AG04450 (cell line): ENCODE results near the gene ZKSCAN1. TPM values are rescaled to one million over a fixed set of nuclear protein-coding genes. Genes with fewer than 3 reads are reported as not detected.

ENCODE experiments used
- CTCF ChIA-PET: fragments of 300-600, 350-600 bp; formaldehyde crosslinking; extraction: SDS; loops from one replicate; lab custom pipeline; 2022; ENCODE audit warnings: antibody characterized with exemption, inconsistent platforms; lab: Charles Lee
- POLR2A ChIA-PET: fragments of 350-600 bp; formaldehyde crosslinking; extraction: SDS; loops from one replicate; lab custom pipeline; 2021; ENCODE audit warnings: antibody characterized with exemption, inconsistent platforms; lab: Yijun Ruan, JAX
- DNase-seq: peaks from one replicate; pipeline ENCODE4 v3.0.0-alpha.2; 2011; ENCODE audit warnings: low read depth, low spot score
- H3K27ac ChIP-seq: one replicate; pipeline ENCODE4 v1.5.1; 2012; ENCODE audit warnings: low read depth, low read length, control low read depth
- H3K27me3 ChIP-seq: one replicate; pipeline ENCODE4 v1.6.0; 2012; ENCODE audit warnings: low read length; ENCODE audit not compliant: control insufficient read depth, insufficient read depth
- H3K4me3 ChIP-seq: 2 replicates; pipeline ENCODE4 v1.5.1; 2011; ENCODE audit warnings: mild to moderate bottlenecking, low read depth, low read length, control low read depth
- H3K9me3 ChIP-seq: 2 replicates; pipeline ENCODE4 v1.5.1; 2012; ENCODE audit warnings: low read length; ENCODE audit not compliant: control insufficient read depth, insufficient read depth
- polyA plus RNA-seq: library from polyadenylated mRNA; depleted of rRNA; stranded (reverse); fragments of >200 nt; gene quantifications from 2 replicates; pipeline ENCODE4 v1.2.3, GENCODE V29; 2011
- TF ChIP-seq, protein P1 (sequence below): IDR thresholded peaks from 2 replicates; pipeline ENCODE4 v1.5.1; 2011; ENCODE audit warnings: low read depth, low read length, control low read depth, inconsistent platforms

Gene ZKSCAN1
- polyA plus RNA-seq, 1 experiment = 42.7 TPM

DNA sequence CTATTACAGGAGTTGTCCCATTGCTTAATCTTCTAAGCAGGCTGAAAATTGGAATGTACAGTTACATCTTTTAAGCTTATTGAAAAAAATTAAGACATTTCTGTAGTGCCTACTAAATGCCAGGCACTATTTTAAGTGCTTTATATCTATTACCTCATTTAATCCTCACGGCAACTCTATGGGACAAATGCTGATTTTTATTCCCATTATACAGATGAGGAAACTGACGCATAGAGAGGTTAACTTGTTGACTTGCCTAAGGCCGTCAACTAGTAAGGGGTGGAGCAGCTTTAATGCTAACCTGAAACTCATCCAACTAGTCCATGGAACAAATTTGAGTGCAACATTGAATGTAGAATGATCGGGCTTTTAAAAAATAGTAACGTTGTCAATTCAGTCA lies 2.5 kb downstream of the ZKSCAN1 start:
- POLR2A ChIA-PET = interaction anchor here (0.6 kb wide), 1 partner anchor 1100 kb away, joined by 4 read pairs; no protein-coding TSS in a partner anchor
- CTCF ChIA-PET = interaction anchor here (0.8 to 2.0 kb wide), 5 partner anchors 24 to 68 kb away, joined by 3 to 8 read pairs (median 5); no protein-coding TSS in a partner anchor
- Histone ChIP-seq H3K27ac (no peak overlapping the region), H3K9me3 (no peaks in the 10 kb centered on the region; the same call in 1 of the 2 replicates), H3K4me3 (no peak overlapping the region), H3K27me3 (no peaks in the 10 kb centered on the region)
- no peak for DNase-seq
- TF ChIP-seq, protein P1, sequence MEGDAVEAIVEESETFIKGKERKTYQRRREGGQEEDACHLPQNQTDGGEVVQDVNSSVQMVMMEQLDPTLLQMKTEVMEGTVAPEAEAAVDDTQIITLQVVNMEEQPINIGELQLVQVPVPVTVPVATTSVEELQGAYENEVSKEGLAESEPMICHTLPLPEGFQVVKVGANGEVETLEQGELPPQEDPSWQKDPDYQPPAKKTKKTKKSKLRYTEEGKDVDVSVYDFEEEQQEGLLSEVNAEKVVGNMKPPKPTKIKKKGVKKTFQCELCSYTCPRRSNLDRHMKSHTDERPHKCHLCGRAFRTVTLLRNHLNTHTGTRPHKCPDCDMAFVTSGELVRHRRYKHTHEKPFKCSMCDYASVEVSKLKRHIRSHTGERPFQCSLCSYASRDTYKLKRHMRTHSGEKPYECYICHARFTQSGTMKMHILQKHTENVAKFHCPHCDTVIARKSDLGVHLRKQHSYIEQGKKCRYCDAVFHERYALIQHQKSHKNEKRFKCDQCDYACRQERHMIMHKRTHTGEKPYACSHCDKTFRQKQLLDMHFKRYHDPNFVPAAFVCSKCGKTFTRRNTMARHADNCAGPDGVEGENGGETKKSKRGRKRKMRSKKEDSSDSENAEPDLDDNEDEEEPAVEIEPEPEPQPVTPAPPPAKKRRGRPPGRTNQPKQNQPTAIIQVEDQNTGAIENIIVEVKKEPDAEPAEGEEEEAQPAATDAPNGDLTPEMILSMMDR = no peak

DNA sequence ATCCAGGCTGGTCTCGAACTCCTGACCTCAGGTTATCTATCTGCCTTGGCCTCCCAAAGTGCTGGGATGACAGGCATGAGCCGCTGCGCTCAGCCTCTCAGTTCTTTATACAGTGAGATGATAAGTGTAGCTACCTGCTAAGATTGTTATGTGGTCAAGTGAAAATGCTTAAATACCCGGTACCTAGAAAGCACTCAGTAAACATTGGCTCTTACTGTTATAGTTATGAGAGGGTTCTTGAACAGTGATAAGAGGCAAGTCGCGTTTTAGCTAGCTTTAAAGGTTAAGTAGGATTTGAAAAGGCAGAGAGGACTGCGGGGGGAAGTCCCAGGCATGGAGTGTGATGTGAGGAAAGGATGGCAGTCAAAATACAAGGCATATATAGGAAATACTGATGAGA lies 4.5 kb downstream of the ZKSCAN1 start:
- ChIA-PET POLR2A (interaction anchor here (1.0 kb wide), 1 partner anchor 80 kb away, joined by 3 read pairs; no protein-coding TSS in a partner anchor), CTCF (interaction anchor here (0.6 kb wide), 1 partner anchor 10 kb away, joined by 5 read pairs; no protein-coding TSS in a partner anchor)
- H3K4me3 ChIP-seq = no peak overlapping the region
- H3K27me3 ChIP-seq = no peaks in the 10 kb centered on the region
- H3K9me3 ChIP-seq = no peaks in the 10 kb centered on the region; the same call in 1 of the 2 replicates
- H3K27ac ChIP-seq = no peak overlapping the region
- TF ChIP-seq, protein P1 = no peak
- no peak for DNase-seq

DNA sequence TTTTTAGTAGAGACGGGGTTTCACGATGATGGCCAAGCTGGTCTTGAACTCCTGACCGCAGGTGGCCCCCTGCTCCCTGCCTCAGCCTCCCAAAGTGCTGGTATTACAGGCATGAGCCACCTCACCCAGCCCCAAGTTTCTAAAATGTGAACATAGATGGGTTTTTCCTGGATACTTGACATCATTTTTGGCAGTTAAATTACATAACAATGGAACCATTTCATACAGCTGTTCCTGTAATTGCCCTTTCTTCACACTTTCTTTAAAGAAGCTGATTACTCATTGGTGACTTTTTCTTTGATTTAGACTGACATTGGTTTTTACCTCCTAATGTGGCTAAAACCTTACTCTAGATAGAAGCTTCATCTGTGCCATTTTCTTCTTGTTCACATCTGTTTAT lies 5.9 kb downstream of the ZKSCAN1 start:
- Histone ChIP-seq H3K9me3 (no peaks in the 10 kb centered on the region), H3K27ac (no peak overlapping the region), H3K27me3 (no peaks in the 10 kb centered on the region), H3K4me3 (no peak overlapping the region)
- TF ChIP-seq, protein P1 = no peak
- ChIA-PET POLR2A (interaction anchor here (0.7 to 1.3 kb wide), 2 partner anchors 28 to 212 kb away, joined by 3 to 5 read pairs; partner anchors contain the start of gene ZSCAN21), CTCF (interaction anchor here (0.5 to 1.5 kb wide), 5 partner anchors 20 to 581 kb away, joined by 3 to 6 read pairs (median 4); no protein-coding TSS in a partner anchor)
- DNase-seq = no peak

DNA sequence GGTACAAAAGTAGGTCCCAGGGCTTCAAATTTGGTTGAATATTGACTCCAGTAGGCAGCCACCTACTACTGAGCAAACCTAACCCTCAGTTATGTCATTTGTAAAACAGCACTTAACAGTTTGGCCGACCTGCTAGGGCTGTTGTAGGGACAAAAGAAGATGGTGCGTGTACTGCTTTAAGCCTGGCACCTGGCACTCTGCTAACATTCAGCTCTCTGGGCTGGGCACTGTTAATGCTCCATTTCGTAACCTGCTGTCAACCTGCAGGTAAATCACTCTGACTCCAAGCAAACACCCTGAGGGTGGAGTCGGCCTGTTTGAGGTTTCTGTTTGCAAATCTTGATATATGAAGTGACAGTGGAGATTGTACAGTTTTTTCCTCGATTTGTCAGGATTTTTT lies 7.2 kb downstream of the ZKSCAN1 start:
- no peak overlapping the region for H3K4me3 ChIP-seq
- no peaks in the 10 kb centered on the region for H3K27me3 ChIP-seq
- ChIA-PET POLR2A (no interaction called here), CTCF (interaction anchor here (1.5 kb wide), 1 partner anchor 29 kb away, joined by 5 read pairs; no protein-coding TSS in a partner anchor)
- no peak overlapping the region for H3K27ac ChIP-seq
- no peaks in the 10 kb centered on the region for H3K9me3 ChIP-seq
- no peak for DNase-seq
- TF ChIP-seq, protein P1 = no peak

DNA sequence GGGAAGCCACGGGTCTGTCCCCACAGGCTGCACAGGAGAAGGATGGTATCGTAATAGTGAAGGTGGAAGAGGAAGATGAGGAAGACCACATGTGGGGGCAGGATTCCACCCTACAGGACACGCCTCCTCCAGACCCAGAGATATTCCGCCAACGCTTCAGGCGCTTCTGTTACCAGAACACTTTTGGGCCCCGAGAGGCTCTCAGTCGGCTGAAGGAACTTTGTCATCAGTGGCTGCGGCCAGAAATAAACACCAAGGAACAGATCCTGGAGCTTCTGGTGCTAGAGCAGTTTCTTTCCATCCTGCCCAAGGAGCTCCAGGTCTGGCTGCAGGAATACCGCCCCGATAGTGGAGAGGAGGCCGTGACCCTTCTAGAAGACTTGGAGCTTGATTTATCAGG lies 8.1 kb downstream of the ZKSCAN1 start:
- ChIA-PET CTCF (no interaction called here), POLR2A (no interaction called here)
- TF ChIP-seq, protein P1 = no peak
- H3K27me3 ChIP-seq = no peaks in the 10 kb centered on the region
- H3K9me3 ChIP-seq = no peaks in the 10 kb centered on the region
- H3K27ac ChIP-seq = no peak overlapping the region
- H3K4me3 ChIP-seq = no peak overlapping the region
- DNase-seq = no peak
